ENCODE results near the gene MRPS23.
A peak's percentile ranks its signal among the peaks of the same experiment; 100 is the strongest.

- TF ChIP-seq, protein P1, sequence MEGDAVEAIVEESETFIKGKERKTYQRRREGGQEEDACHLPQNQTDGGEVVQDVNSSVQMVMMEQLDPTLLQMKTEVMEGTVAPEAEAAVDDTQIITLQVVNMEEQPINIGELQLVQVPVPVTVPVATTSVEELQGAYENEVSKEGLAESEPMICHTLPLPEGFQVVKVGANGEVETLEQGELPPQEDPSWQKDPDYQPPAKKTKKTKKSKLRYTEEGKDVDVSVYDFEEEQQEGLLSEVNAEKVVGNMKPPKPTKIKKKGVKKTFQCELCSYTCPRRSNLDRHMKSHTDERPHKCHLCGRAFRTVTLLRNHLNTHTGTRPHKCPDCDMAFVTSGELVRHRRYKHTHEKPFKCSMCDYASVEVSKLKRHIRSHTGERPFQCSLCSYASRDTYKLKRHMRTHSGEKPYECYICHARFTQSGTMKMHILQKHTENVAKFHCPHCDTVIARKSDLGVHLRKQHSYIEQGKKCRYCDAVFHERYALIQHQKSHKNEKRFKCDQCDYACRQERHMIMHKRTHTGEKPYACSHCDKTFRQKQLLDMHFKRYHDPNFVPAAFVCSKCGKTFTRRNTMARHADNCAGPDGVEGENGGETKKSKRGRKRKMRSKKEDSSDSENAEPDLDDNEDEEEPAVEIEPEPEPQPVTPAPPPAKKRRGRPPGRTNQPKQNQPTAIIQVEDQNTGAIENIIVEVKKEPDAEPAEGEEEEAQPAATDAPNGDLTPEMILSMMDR (IDR thresholded peaks at IDR 0.05), result peak in 3 of 4 donors; percentile 11 to 22 (median 12)
- TF ChIP-seq POLR2A (IDR thresholded peaks at IDR 0.05), result no peak
These were observed 25.6 kb upstream of the MRPS23 start for GRCh38 chr17:57875290-57876022.

Measured in right lobe of liver (tissue), 4 donors.